Neural progenitor cell (in vitro differentiated cells): ENCODE data around the gene MSI1.

Experiments
- CTCF ChIP-seq: fragments of 200-600 bp; sonication (generic); IDR thresholded peaks from 2 replicates; pipeline ENCODE4 v1.5.1; 2017; ENCODE audit warnings: antibody characterized with exemption, mild to moderate bottlenecking
- EZH2 ChIP-seq: fragments of 200-600 bp; sonication (generic); IDR thresholded peaks from 2 replicates; pipeline ENCODE4 v1.6.1; 2017; ENCODE audit warnings: antibody characterized with exemption, mild to moderate bottlenecking, moderate library complexity

DNA sequence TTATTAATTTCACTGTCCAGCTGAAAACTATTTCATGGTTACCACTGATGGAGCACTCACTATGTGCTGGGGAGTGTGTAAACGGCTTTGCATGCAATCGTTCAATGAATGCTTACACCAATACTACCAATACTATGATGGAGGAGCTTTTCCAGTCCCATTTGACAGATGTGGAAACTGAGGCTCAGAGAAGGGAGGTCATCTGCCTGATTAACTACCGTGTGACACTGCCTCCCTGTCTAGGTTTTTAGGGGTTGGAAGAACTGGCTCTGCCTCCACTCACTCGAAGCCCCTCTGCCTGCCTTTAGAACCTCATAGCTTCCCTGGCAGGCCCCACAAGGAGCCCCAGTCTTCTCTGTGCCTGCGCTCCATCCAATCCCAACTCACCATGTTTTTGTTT, 11.9 kb downstream of the MSI1 start:
- no peak for TF ChIP-seq EZH2
- TF ChIP-seq CTCF, result no peak
